ENCODE results near the gene SLC25A23. TPM values are rescaled to one million over a fixed set of nuclear protein-coding genes. Genes with fewer than 3 reads are reported as not detected.
"Not testable (repeated sequence)": the region's sequence is repeated elsewhere in the genome, so short reads cannot be mapped to it uniquely, and the experiment has no call there.

Gene SLC25A23
- total RNA-seq, 1 donor from 2014 or later = 14.3 TPM

DNA sequence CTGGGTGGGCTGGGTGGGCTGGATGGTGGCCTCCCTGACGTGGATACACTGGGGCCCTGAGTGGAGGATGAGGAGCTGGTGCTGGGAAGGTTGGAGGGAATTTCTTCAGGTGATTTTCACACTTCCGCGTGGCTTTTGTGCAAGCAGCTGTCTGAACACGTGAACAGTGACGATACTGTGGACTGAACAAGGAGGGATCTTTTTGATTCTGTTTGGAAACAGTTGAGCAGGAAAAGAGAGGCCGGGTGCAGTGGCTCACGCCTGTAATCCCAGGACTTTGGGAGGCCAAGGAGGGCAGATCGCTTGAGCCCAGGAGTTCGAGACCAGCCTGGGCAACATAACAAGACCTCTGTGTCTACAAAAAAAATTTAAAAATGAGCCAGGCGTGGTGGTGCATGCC is 57.5 kb downstream of the SLC25A23 start:
- no peak for DNase-seq

DNA sequence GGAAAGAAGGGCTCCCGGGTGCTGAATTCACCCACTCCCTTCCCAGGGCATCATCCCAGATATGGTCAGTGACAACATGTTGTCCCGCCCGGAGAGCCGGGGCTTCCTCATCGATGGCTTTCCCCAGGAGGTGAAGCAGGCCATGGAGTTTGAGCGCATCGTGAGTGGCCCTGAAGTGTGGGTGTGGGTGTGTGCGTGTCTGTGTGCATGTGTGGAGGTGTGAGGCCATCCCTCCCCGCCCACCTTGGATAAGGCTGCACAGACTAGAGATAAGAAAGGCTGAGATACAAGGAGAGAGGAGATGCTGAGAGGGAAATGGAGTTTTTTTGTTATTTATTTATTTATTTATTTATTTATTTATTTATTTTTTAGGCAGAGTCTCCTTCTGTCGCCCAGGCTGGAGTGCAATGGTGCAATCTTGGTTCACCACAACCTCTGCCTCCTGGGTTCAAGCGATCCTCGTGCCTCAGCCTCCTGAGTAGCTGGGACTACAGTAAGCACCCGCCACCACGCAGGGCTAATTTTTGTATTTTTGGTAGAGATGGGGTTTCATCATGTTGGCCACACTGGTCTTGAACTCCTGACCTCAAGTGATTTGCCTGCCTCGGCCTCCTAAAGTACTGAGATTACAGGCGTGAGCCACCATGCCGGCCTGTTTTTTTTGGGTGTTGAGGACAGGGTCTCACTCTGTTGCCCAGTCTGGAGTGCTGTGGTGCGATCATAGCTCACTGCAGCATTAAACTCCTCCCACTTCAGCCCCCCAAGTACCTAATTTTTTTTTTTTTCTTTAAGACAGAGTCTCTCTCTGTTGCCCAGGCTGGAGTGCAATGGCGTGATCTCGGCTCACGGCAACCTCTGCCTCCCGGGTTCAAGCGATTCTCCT is 59.3 kb downstream of the SLC25A23 start:
- not testable (repeated sequence) for DNase-seq

DNA sequence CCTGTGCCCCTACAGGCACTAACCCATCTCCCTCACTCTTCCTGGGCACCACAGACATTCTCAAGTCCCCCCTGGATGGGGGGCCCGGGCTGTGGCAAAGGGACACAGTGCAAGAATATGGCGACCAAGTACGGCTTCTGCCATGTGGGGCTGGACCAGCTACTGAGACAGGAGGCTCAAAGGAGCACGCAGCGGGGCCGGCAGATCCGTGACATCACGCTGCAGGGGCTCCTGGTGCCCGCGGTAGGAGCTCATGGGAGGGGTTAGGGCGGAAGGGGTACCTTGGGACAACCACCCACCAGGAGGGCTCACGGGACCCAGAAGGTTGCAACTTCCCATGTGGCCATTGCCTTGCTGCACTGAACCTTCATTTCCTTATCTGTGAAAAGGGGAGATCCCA is 63.3 kb downstream of the SLC25A23 start:
- DNase-seq = no peak

DNA sequence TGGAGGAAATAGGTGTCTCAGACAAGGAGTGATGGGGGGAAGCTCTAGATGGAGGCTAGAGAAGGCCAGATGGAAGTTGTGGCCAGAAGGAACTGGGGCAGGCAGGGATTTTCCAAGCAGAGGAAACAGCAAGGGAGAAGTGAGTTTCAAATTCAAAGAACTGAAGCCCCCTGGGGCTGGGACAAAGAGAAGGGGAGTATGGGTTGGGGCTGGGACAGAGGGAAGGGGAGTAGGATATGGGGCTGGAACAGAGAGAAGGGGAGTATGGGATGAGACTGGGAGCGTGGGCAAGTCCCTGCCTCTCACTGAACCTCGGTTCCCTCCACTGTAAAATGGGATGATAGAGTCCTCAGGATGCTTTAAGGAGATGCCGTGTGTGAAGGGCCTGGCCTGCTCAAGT is 64.8 kb downstream of the SLC25A23 start:
- DNase-seq = no peak

DNA sequence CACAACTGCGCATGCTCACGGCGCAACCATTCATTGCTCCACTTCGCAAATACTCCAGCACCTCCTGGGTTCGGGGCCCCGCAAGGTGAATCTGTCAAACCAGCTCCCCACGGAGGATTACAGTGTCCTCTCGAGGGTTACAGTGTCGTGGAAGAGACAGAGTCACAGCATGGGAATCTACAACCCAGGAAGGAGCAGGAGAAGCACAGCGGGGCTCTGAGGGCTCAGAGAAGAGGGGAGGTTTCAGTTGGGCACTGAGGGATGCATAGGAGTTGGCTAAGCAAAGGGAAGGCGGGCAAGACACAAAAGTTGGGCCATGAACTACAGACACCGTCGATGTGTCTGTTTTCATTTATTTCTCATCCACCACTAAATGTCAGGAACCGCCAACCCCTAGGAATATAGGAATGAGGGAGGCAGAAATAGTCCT is 65.6 kb downstream of the SLC25A23 start:
- no peak for DNase-seq

DNA sequence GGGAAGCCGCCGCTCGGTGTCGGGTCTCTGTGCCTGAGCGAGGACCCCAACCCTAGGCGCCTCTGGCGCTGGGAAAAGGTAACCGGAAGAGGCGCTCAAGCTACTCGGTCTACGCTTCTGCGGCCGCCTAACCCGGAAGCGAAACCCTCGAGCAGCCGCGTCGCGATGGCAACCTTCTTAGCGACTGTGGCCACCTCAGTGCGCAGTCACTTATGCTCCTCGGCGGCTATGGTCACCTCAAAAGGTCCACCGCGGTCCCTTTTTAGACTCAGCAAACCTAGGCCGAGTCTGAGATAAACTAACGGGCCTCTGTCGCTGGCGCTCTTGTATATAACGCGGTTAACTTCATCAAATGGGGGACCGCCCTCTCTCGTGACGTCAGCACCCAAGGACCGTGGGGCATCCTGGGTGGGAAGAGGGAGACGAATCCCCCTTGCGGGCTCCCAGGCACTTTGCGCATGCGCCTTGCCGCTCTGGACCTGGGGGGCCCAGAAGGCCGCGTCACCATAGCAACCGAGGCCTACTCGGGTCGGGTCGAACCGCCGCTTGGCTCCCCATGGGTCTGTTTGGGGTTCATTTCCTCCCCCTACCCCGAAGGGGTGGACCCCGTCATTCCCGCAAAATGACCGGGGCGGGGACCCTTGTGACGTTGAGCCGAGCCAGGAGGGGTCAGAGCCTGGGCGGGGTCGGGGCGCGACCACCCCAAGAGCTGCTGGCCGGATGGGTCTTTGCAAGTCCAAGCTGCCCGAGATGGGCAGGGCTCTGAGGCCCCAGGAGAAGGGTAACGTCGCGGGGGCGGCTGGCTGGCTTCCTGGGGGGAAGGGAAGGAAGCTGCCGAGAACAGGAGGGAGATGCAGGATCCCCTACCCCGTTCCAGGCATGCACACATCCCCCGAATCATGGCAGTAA is 66.3 kb downstream of the SLC25A23 start, which contains the start of gene GTF2F1:
TSS of gene GTF2F1 (minus strand) at position 91 of the 909 bp plus-strand sequence. CDS start 169 bp downstream, outside the sequence.
- DNase-seq = peak; percentile 97

DNA sequence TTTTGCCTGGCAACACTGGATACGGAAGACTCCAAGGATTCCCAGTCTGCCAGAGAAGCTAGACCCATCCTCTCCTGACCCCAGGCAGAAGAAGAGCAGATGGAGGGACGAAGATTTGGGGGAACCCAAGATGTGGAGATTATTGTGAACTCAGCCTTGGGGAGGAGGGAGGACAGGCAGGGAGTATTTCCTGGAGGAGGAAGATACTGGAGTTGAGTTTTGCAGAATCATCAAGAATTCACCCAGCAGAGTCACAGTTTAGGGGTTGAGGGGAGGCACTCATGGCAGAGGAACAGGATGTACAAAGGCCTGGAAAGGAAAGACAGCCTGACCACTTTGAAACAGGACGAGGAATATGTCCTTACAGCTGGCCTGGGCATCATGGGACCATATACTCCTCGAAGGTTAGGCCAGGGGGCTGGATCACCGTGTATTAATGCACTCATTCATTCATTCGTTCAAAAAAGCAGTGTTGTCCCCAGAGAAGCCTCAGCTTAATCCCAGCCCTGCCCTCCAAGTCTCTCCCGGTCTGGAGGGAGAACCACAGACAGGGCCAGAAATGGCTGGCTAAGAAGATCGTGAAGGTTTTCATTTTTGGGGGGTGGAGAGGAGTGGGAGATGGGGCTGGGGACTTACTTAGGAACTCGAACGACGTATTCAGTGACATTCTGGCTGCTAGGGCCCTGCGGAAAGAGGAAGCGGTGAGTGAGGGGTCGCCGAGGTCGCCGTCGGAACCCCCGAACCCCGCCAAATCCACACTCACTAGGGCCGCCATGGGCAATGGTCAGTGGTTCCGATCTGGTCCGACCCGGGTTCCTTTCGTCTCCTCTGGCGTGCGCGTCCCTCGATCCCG is 67.1 kb downstream of the SLC25A23 start:
- DNase-seq = no peak

Small RNA genes within 50 kb of the gene (small RNA-seq; reads per million reads assigned to genes)
- gene AC010503.2 (ENCODE audit: low replicate concordance) = not detected
- gene MIR6790 (ENCODE audit: low replicate concordance) = not detected

Other genes starting within 250 kb of the SLC25A23 start
- 5.6 TPM for gene MLLT1, start 179.8 kb downstream of the SLC25A23 start, total RNA-seq
- 4.0 TPM for gene ACER1, start 126.2 kb downstream of the SLC25A23 start, total RNA-seq
- 17.1 TPM for gene CLPP, start 98.3 kb downstream of the SLC25A23 start, total RNA-seq
- gene ALKBH7, start 87.0 kb downstream of the SLC25A23 start, total RNA-seq = 31.0 TPM
- 0.59 TPM for gene PSPN, start 83.9 kb downstream of the SLC25A23 start, total RNA-seq
- gene GTF2F1, start 66.6 kb downstream of the SLC25A23 start, total RNA-seq = 23.9 TPM
- 100 TPM for gene KHSRP, start 35.0 kb downstream of the SLC25A23 start, total RNA-seq
- gene SLC25A41, start 26.0 kb downstream of the SLC25A23 start, total RNA-seq = 0.49 TPM
- 9.8 TPM for gene CRB3, start 4.5 kb upstream of the SLC25A23 start, total RNA-seq
- 0.69 TPM for gene DENND1C, start 22.0 kb upstream of the SLC25A23 start, total RNA-seq
- 0.49 TPM for gene TUBB4A, start 42.5 kb upstream of the SLC25A23 start, total RNA-seq
- gene TNFSF9, start 71.2 kb upstream of the SLC25A23 start, total RNA-seq = 0.69 TPM
- gene CD70, start 131.4 kb upstream of the SLC25A23 start, total RNA-seq = 0.30 TPM
- gene TNFSF14, start 210.4 kb upstream of the SLC25A23 start, total RNA-seq = 0.59 TPM

Data from skin of body (tissue), 3 donors.